ENCODE data around the gene CD244.
A peak's percentile ranks its signal among the peaks of the same experiment; 100 is the strongest.

CD244 gene

DNA sequence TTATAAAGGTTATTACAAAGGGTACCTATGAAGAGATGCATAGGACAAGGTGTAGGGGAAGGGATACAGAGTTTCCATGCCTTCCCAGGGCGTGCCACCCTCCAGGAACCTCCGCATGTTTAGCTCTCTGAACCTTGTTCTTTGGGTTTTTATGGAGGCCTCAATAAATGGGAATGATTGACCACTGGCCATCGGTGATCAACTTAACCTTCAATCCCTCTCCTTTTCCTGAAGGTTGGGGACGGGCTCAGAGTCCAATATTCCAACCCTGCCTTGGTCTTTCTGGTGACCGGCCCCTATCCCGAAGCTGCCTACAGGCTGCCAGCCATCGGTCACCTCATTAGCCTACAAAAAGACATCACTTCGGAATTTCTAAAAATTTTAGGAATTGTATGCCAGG, 11.7 kb downstream of the CD244 start:
- no peak for DNase-seq (ENCODE audit: low read depth in 2 of 3, low spot score in 1 of 3)

GRCh38 chr1:160850541-160850940, 12.1 kb downstream of the CD244 start:
- DNase-seq (ENCODE audit: low read depth in 2 of 3, low spot score in 1 of 3), result no peak

DNA sequence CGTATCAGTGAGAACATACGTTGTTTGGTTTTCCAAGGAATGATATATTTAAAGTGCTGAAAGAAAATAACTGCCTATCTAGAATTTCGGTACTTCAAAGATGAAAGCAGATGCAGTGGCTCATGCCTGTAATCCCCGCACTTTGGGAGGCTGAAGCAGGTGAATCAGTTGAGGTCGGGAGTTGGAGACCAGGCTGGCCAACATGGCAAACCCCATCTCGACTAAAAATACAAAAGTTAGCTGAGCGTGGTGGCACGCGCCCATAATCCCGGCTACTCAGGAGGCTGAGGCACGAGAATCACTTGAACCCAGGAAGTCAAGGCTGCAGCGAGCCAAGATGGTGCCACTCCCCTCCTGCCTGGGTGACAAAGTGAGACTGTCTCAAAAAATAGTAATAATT, 16.4 kb downstream of the CD244 start:
- DNase-seq (ENCODE audit: low read depth in 2 of 3, low spot score in 1 of 3), result no peak

GRCh38 chr1:160844447-160845232, 18.0 kb downstream of the CD244 start:
- no peak for DNase-seq (ENCODE audit: low read depth in 2 of 3, low spot score in 1 of 3)

GRCh38 chr1:160841079-160841478, 21.6 kb downstream of the CD244 start:
- no peak for DNase-seq (ENCODE audit: low read depth in 2 of 3, low spot score in 1 of 3)

DNA sequence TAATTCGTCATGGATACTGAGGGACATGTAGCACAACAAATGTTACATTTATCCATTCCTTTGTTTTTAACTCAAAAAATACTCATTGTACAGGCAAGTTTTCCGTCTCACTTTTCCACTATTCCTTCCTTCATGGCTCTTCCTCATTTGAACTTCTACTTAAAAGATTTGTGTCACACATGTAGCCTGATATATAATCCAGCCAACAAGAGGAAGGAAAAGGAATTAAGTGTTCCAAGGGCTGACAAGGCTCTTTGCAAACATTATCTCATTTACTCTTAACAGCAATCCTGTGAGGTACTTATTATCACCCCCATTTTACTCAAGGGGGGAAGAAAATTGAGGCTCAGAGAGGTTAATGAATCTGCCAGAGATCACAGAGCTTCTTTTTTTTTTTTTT, 22.9 kb downstream of the CD244 start:
- no peak for DNase-seq (ENCODE audit: low read depth in 2 of 3, low spot score in 1 of 3)

- DNase-seq (ENCODE audit: low read depth in 2 of 3, low spot score in 1 of 3), result no peak
Observed at GRCh38 chr1:160838888-160839287, 23.8 kb downstream of the CD244 start.

DNA sequence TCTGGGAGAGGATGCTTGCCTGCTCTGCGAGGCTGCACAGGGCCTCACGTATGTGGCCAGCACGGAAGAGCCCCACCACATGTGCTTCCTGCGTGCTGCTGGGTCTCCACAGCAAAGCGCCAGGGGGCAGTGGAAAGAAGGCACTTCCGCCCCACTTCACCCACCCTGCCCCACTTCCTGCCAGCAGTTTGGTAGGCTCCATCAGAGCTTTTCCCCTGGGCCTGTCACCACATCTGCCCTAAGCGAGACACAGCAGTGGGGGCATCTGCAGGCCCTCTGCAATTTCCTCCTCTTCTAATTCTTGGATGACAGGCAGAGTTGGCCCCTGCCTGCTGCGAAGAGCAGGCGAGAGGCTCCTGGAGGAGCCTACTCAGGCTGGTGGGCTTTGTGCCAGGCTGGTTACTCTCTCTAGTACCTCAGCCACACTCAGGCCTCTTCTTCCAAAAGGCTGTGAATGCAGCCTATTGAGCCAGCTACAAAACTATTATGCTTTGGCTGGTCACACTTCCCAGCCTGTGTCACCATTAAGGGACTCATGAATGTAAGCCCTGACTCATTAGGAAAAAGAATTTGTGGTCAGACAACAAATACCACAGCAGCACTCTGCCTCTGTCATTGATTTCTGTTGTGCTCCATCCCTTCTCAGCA, 25.0 kb downstream of the CD244 start:
- peak; percentile 53 to 65 (median 61) for DNase-seq (ENCODE audit: low read depth in 2 of 3, low spot score in 1 of 3)

GRCh38 chr1:160836981-160837557, 25.6 kb downstream of the CD244 start:
- DNase-seq (ENCODE audit: low read depth in 2 of 3, low spot score in 1 of 3), result no peak

- DNase-seq (ENCODE audit: low read depth in 2 of 3, low spot score in 1 of 3), result no peak
Observed at GRCh38 chr1:160836561-160836960, 26.1 kb downstream of the CD244 start.

- no peak for DNase-seq (ENCODE audit: low read depth in 2 of 3, low spot score in 1 of 3)
Observed at GRCh38 chr1:160835751-160836150, 26.9 kb downstream of the CD244 start.

DNA sequence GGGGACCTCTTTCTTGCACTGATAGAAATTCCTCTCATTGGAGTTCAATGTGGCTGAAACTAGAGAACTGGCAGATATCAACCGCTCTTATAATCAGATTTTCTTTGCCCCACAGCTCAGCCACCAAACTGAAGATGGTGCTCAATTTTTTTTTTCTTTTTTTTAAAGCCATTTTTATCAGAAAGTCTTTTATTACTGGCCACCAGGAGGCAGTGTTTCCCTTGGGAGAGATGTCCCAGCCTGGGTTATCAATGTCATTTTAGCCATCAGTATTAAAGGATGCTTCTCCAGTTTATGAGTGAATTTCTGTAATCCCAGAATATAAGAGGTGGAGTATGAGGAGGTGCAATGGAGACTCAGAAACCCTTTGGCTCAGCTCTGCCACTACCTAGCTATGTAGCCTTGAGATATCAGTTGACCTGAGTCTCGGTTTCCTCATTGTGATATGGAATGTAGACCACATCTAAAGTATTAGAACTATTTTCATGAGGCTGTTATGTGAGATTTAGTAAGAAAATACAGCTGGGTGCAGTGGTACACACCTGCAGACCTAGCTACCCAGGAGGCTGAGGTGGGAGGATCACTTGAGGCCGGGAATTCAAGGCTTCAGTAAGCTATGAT, 27.6 kb downstream of the CD244 start:
- peak in 1 of 3 donors; percentile 69 for DNase-seq (ENCODE audit: low read depth in 2 of 3, low spot score in 1 of 3)

- DNase-seq (ENCODE audit: low read depth in 2 of 3, low spot score in 1 of 3), result peak; percentile 39 to 78 (median 73)
Observed at GRCh38 chr1:160830321-160831153, 32.1 kb downstream of the CD244 start.

DNA sequence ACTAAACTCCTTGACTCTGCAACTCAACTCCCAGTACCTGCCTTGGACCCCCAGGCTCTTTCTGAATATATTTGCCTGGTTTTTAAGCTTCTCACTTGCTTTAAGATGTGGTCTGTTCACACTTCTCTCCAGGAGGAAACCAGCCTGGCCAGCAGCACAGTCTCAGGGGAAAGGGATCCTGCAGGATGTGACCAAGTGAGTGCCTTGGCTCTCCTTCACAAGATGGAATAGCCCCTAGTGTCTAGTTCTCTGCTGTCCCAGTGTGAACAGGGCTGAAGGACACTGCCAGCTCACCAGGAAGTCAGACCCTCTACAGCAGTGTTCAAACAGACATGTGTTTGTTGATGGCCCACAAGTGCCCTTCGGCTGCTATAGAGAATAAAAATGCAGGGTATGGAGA, 32.9 kb downstream of the CD244 start:
- no peak for DNase-seq (ENCODE audit: low read depth in 2 of 3, low spot score in 1 of 3)

DNA sequence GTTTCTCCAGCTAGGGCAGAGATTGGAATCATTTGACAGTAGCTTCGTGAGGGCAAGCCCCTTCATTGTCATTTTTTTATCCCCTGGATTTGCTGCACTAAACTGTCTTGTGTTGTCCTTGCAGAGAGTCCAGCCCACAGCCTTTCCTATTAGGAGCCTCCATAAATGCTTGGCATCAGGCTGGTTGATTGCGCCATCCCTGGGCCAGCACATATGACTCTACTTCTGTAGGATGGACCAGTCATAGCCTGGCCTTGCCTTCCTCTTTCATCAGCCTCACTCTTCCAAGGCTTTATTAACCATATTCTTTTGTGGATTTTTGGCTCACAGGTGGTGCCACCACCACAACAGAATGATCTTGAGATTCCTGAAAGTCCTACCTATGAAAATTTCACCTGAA, 35.3 kb downstream of the CD244 start:
- no peak for DNase-seq (ENCODE audit: low read depth in 2 of 3, low spot score in 1 of 3)

- DNase-seq (ENCODE audit: low read depth in 2 of 3, low spot score in 1 of 3), result no peak
Observed at GRCh38 chr1:160826546-160826945, 36.1 kb downstream of the CD244 start.

DNA sequence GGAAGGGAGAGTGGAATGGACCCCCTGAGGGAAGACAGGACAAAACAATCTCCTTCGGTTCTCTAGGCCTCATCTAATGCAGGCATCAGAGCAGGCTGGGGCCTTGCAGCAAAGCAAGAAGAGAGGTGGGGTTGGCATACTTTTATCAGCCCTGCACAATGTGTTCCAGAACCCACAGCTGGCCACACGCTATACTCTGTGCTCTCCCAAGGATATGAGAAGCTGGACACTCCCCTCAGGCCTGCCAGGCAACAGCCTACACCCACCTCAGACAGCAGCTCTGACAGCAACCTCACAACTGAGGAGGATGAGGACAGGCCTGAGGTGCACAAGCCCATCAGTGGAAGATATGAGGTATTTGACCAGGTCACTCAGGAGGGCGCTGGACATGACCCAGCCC, 39.4 kb downstream of the CD244 start:
- no peak for DNase-seq (ENCODE audit: low read depth in 2 of 3, low spot score in 1 of 3)

- DNase-seq (ENCODE audit: low read depth in 2 of 3, low spot score in 1 of 3), result no peak
Observed at GRCh38 chr1:160821627-160822026, 41.1 kb downstream of the CD244 start.

GRCh38 chr1:160819186-160819585, 43.5 kb downstream of the CD244 start:
- DNase-seq (ENCODE audit: low read depth in 2 of 3, low spot score in 1 of 3), result no peak

- DNase-seq (ENCODE audit: low read depth in 2 of 3, low spot score in 1 of 3), result no peak
Observed at GRCh38 chr1:160818207-160818937, 44.3 kb downstream of the CD244 start.

Data from stimulated activated CD4-positive, alpha-beta T cell treated with anti-CD3 and anti-CD28 coated beads, Interleukin-12 subunit alpha, Interleukin-12 subunit beta, amount 100 ng/mL, for 48 hours (primary cell).